ENCODE data around the gene RSF1.

Gene RSF1

DNA sequence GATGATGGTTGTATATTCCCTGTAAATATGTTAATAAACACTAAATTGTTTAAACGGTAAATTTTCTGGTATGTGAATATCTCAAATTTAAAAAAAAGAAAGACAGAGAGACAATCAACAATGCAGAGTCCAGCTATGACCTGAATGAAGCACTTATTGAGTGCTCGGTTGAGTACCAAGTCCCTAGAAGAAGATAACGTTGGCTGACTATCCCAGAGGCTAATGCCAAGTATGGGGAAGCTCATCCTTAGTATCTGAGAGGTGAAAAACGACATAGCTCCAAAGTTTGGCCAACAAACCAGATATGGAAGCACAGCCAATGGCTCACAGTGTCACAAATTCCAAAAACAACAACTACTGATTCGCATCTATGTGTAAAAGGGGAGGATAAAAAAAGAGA lies 71.3 kb downstream of the RSF1 start:
- no peak for DNase-seq

DNA sequence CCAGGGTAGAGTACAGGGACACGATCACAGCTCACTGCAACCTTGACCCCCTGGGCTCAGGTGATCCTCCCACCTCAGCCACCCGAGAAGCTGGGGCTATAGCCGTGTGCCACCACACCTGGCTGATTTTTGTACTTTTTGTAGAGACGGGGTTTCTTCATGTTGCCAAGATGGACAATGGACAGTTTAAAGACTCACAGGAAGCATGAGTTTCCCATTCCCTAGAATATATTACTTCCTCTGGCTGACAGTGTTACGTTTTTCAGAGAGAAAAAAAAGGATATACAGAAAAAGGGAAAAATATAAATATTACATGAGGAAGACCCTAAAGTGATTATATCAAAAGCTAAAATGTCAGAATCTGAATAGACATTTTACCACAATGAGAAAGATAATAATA lies 72.3 kb downstream of the RSF1 start:
- no peak for DNase-seq

DNA sequence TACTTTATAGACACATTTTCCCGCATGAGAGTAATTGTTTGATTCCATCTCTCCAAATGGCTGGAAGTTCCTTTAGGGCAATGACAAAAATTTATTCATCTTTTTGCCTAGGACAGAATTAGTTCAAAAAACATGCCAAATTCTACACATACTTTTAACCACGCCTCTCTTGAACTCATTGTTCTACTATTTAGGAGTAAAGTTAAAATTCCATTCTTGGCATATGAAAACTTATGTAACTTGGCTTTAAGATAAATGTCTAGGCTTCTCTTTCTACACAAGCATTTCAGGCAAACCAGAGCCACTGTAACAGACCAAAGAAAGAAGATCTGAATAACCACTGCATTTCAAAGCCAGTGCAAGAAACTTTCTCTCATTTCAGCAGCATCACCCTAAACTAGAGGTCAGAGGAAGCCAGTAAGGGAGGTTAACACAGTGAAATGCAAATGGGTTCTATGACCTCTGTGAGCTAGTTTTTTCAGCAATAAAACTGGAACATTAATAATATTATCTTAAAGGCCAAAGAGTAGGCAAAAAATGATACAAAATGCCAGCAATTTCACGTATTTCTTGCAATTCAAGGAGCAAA lies 73.0 kb downstream of the RSF1 start:
- DNase-seq = no peak

DNA sequence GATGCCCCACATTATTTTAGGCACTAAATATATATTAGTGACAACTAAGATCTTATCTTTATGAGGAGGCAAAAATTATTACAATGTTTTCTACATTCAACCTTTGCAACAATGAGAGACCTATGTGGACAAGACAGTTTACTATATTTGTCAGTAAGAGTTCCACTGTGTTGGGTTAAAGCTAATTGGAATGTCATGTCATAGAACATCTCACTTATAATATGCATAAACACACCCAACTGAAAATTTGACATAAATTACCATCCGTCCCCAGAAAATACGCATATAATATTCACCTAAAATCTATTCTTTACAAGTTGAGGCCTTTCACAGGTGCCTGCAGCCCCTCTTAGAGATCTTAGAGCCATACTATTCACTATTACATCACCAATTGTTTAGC lies 84.0 kb downstream of the RSF1 start:
- no peak for DNase-seq

DNA sequence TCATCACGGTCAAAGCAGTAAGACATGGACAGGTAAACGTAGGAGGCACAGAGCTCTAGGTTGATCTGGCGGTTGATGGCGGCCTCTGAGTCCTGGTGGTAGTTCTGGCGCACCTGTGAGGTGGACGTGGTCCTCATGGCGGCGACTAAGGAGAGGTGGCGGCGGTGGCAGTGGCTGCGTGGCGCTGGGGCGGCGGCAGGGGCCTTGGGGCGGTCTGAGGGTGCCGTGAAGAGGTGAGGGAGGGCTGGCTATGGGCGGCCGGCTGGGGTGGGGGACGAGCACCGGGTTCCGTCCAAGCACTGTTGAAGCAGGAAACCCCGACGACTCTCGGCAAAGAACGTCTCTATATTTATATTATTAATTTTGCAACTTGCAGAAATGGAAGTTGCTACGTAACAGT lies 85.6 kb downstream of the RSF1 start:
- no peak for DNase-seq

DNA sequence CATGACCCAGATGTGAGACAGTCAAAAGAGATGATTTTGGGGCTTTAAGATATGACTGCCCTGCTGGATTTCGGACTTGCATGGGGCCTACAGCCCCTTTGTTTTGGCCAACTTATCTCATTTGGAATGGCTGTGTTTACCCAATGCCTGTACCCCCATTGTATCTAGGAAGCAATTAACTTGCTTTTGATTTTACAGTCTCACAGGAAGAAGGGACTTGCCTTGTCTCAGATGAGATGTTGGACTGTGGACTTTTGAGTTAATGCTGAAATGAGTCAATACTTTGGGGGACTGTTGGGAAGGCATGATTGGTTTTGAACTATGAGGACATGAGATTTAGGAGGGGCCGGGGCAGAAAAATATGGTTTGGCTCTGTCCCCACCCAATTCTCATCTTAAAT lies 88.4 kb downstream of the RSF1 start:
- DNase-seq = no peak

DNA sequence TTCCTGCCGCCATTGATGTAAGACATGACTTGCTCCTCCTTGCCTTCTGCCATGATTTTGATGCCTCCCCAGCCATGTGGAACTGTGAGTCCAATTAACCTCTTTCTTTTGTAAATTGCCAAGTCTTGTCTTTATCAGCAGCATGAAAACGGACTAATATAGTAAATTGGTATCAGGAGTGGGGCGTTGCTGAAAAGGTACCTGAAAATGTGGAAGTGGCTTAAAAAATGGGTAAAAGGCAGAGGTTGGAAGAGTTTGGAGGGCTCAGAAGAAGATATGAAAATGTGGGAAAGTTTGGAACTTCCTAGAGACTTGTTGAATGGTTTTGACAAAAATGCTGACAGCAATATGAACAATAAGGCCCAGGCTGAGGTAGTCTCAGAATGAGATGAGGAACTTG lies 89.7 kb downstream of the RSF1 start:
- no peak for DNase-seq

DNA sequence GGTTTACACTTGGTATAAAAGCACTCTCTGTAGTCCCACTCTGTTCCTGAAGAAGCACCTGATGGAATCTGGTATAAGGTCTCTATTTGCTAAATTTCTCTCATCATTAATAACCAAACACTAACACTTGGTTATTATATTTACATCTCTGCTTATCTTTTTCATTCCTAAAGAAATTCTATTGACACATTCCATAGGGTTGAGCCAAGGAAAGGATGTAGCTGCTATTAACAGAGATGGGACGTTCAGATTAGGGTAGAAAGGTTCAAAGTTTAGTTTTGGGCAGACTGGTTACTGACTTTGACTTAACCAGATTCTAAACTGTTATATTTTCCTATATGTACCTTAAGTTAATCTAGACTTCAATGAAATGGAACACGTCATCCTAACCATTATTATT lies 91.5 kb downstream of the RSF1 start:
- DNase-seq = no peak

DNA sequence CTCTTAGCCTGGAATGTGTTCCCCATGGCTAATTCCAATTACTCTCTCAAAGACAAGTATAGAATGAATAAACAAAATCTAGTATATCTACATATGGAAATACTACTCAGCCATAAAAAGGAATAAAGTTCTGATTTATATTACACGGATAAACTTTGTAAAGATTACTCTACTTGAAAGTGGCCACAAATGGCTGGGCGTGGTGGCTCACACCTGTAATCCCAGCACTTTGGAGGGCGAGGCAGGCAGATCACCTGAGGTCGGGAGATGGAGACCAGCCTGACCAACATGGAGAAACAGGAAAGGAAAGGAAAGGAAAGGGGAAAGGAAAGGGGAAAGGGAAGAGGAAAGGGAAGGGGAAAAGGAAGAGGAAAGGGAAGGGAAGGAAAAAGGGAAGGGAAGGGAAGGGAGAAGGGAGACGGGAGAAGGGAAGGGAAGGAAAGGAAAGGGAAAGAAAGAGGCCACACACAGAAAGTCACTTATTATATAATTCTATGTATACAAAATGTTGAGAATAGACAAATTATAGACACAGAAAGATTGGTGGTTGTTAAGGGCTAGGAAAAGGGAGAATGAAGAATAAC lies 92.2 kb downstream of the RSF1 start:
- no peak for DNase-seq

DNA sequence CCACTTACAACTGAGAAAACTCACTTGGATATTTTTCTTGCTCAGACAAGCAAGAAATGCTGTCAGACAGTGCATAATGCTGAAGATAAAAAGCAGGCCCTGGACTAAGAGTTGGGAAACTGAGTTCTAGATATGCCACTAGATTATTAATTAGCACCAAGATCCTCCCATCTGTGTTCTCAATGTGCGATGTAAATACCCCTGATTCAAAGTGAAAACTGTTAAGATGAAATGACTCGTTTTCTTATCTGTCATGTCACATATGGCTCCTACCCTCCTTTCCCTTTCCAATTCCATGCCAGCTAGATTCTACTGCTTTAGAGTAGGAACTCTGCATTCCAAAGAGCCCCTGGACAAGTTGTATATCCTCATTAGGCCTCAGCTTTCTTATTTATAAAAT lies 94.0 kb downstream of the RSF1 start:
- no peak for DNase-seq

DNA sequence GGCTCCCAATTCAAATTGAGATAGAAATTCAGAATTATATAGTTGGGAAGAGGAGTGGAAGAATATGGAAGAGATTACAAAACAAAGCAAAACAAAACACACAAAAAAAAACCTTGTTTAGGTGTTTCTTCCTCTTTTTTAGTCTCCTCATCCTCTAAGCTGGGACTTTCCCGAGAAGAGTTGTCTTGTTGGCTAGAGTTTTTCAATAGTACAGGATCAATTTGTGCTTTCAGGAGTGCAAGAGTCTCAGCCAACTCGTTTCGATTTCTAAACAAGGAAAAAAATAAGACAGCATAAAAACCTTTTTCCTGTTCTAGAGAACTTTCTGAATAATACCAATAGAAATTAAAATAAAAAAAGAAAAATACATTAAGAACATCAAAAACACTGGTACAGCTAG lies 95.1 kb downstream of the RSF1 start:
- DNase-seq = no peak

DNA sequence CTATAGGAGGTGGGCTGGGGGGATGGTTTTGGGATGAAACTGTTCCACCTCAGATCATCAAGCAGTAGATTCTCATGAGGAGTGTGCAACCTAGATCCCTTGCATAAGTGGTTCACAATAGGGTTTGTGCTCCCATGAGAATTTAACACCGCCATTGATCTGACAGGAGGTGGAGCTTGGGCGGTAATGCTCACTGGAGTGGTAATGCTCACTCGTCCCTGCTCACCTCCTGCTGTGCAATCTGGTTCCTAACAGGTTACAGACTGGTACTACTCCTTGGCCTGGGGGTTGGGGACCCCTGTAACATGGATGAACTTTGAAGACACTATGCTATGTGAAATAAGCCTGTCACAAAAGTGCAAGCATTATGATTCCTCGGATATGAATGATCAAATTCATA lies 95.9 kb downstream of the RSF1 start:
- no peak for DNase-seq

DNA sequence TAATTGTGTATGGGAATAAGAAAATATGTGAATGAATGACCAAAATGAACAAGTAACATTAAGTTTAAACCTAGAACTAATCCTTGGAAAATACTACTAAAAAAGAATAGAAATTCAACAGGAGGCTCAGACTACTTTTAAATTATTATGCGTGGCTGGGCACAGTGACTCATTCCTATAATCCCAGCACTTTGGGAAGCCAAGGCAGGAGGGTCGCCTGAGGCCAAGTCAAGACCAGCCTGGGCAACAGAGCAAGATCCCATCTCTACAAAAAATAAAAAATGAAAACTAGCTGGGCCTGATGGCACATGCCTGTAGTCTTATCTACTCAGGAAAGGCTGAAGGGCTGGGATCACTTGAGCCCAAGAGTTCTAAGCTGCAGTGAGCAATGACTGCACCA lies 97.5 kb downstream of the RSF1 start:
- no peak for DNase-seq

DNA sequence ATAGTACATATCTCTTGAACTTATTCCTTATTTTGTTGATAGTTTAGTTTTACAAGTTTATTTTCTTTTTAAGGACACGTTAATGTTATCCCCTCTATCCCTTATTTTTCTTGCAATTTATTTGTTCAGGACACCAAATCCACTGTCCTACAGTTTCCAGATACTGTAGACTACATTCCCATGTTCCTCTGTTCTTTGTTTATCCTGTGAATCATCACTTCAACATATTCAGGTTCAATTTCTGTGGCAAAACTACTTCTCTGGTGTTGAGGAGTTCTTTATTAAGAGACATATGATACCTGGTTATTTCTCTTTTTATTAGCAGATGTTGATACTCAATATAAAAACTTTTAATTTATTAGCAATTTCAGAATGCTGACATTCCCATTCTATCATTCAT lies 110.2 kb downstream of the RSF1 start:
- DNase-seq = no peak

DNA sequence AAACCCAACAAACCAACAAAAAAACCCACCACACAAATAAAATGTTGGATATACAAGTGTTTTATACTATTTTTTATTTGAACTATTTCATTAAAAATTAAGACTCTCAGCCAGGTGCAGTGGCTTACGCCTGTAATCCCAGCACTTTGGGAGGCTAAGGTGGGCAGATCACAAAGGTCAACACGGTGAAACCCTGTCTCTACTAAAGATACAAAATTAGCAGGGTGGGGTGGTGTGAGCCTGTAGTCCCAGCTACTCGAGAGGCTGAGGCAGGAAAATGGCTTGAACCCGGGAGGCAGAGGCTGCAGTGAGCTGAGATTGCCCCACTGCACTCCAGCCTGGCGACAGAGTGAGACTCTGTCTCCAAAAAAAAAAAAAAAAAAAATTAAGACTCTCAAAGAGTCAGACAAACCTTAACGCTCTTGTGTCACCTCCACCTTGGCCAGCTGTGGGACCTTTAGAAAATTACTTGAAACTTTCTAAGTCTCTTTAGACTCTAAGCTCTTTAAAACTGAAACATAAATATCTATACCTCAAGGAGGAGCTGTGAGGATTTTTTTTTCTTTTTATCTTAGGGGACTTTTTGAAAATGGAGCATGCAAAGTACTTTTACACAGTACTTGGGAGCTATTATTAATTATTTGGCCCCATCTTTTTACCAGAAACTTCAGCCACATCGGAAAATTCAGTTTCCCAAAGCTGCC lies 114.5 kb downstream of the RSF1 start:
- no peak for DNase-seq

DNA sequence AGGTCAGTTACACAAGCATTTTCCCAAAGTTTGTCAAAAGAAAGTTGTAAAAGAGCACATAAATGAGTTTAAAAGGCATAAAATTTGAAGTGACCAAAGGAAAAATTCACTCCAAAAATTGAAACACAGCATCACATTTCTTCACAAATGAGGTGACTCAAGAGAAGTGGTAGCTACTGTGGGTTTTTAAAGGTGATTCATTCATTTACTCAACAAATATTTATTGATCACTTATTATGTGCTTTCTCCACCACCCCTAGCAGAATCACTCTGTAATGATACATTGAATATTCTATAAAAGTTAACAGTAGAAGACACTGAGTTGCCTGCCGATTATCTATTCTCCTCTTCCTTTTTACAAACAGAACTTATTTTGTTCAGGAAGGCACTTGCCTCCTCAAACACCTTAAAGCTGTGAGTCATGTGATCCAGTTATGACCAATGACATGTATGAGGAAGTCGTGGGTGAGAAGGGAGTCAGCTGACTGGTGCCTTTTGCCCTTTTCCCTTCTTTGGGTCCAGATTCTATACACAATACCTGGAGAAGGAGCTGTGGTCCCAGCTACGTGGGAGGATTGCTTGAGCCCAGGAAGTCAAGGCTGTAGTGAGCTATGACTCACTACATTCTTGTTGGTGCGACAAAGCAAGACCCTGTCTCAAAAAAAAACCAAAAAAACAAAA lies 115.2 kb downstream of the RSF1 start:
- DNase-seq = no peak

DNA sequence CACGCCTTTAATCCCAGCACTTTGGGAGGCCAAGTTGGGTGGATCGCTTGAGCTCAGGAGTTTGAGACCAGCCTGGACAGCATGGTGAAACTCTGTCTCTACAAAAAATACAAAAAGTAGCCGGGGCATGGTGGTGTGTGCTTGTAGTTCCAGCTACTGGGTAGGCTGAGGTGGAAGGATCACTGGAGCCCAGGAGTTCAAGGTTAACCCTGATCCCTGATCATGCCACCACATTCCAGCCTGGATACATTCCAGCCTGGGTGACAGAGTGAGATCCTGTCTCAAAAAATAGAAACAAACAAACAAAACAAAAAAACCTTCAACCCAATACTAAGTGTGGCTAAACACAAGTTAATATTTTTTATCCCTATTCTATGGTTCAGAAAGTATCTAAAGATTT lies 116.5 kb downstream of the RSF1 start:
- DNase-seq = no peak

DNA sequence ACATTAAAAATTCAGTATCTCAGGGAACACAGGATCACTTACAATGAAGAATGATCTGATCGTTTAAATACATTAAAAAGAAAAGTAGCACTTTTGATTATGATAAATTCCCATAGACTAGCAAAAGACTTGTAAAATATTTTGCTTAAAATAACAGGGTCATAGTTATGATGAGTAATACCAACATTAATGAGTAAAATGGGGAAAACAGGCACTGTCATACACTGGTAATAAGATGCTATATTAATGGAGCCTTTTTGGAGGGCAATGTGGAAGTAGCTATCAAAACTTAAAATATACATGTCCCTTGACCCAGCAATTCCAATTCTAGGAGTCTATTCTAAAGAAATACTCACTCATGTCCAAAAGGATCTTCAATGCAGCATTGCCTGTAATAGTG lies 121.1 kb downstream of the RSF1 start:
- no peak for DNase-seq

DNA sequence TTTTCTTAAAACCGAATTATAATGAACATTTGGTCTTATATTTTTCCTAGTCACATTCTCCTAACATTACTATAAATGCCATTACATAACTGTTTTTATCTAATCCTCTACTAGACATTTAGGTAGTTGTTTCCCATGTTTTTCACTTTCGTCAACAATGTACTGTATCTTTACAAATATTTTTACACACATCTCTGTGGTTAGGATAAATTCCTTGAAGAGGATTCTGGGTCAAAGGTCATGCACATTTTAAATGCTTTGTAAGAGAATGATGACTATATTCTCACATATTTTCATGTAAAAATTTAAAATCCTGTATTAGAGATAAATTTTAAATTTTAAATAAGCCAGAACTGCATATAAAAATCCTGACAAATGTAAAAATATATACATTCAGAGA lies 121.6 kb downstream of the RSF1 start:
- no peak for DNase-seq

DNA sequence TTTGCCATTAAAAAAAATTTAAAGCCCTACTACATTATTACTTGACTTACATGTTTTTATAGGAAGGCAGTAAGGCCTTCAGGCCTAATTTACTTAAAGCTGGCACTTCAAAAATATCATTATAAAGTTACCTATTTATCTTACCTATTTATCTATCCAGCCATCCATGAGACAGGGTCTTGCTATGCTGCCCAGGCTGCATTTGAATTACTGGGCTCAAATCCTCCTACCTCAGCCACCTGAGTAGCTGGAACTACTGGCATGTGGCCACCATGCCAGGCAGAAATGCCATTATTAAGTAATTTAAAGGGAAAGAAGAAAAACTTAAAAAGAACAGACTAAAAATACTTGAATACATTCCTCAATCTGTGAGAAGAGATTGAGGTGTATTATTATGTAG lies 122.7 kb downstream of the RSF1 start:
- DNase-seq = no peak

DNA sequence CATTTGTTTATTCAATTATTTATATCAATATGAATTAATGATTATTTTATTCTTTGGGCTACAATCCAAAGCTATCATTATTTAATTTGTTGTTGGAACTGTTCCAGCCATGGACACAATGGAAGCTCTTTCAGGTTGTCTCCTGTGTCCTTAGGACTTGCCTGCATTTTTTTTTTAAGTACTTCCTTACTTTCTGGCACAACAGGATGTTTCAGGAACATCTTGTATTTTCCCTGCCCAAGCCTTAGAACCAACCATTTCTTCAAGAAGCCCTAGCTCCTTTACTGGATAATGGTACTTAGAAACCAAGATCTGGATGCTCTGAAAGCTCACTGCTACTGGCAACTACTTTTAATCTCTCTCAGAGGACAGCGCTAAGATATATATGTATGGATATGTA lies 125.1 kb downstream of the RSF1 start:
- no peak for DNase-seq

DNA sequence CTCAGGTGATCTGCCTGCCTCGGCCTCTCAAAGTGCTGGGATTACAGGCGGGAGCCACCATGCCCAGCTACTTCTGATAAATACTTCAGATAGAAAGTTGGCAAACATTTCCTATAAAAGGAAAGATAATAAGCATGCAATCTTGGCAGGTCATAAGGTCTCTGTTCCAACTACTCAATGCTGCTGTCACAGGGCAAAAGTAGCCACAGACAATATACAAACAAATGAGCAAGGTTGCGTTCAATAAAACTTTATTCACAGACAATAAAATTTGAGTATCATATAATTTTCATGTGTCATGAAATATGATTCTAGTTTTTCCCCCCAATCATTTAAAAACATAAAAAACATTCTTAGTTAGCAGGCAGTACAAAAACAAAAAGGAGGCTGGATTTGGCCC lies 129.9 kb downstream of the RSF1 start:
- no peak for DNase-seq

DNA sequence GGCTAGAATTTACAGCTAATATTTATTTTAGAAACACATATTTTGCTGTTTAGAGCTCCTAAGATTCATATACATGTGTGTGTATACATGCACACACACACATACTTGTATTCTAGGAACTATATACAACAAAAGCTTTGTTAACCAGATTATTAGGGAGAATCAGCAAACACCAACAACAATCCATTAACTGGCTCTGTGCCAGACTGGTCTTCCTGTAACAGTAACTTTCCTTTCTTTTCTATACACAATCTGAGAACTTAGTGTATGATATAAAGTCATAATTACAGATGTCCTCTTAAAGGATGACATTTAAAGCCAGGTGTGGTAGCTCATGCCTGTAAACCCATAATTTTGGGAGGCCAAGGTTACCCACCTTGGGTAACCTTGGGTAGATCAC lies 133.4 kb downstream of the RSF1 start:
- DNase-seq = no peak

DNA sequence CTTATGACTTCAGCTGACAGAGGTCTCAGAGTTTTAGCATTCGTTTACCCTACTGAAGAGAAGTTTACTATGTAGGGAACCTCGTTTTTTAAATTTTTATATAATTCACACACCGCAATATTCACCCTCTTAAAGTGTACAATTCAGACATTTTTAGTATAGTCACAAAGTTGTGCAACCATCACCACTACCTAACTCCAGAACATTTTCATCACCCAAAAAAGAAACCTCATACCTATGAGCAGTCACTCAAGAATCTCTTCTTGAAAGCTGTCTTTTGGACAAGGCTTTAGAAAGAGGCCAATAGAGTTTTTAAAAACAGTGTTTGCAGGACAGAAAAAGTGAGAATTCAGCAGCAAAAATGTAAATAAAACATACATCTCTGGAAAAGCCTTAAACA lies 143.4 kb downstream of the RSF1 start:
- no peak for DNase-seq
